NCI-H1105 treated with DMSO at 0.1 percent for 48 hours (cell line): ENCODE results near the gene RBMS3.

Experiments used
- DNase-seq: peaks from one replicate; lab custom pipeline; 2025; lab: John Stamatoyannopoulos, UW

RBMS3 gene

DNA sequence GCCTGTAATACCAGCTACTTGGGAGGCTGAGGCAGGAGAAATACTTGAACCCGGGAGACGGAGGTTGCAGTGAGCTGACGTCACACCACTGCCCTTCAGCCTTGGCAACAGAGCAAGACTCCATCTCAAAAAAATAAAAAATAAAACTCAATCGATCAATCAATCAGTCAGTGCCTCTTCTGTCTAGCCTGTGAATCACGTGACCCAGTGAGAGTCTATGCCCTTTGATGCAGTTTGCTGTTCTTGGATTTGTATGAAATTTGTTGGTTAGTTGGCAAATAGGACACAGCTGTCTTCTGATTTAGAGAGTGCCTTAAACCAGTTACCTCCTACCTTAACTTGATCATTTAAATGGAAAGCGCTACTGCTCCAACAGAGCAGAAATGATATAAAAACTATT lies 3.6 kb upstream of the RBMS3 start:
- no peak for DNase-seq

DNA sequence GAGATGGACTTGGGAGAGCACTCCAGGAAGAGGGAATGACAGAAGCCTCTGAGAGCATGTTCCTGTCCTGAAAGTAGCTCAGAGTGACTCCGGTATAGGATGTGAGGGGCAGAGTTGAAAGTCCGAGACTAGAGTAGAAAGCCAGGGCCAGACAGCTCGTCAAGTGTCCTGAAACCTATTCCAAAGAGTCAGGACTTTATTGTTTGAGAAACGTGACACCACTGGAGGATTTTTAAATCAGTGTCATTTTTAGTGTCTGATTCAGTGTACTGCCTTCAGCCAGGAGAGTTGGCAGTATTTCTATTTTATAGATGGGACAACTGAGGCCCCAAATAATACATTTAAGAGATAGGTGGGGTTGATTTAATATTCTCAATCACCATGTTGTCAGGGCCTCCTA lies 1.6 kb upstream of the RBMS3 start:
- no peak for DNase-seq

DNA sequence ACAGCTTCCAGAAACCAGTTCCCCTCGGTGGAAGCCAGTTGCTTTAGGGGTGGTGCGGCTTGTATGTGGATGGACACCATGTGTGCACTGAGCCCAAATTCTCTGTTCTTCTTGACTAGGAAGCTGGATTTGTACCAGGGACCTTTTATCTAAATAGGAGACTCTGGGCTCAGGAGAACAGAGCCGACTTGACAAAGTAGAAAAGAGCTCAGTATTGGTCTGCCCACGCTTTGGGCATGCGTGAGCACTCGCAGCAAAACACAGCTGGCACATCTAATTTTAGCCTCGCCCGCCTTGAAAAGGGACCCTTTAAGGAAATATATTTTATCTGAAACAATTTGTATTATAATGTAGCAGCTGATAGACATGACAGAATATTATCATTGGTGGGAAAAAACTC lies 1.1 kb upstream of the RBMS3 start:
- no peak for DNase-seq

DNA sequence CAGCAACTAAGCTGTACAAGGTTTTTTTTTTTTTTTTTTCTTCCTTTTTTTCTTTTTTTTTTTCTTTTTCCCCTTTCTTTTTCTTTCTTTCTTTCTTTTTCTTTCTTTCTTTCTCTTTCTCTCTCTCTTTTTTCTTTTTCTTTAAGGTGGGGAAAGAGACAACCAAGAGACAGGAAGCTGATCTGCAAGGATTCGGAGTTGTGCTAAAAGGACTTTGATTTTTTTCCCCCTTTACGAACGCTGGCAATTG lies 148 bp downstream of the RBMS3 start:
- no peak for DNase-seq

DNA sequence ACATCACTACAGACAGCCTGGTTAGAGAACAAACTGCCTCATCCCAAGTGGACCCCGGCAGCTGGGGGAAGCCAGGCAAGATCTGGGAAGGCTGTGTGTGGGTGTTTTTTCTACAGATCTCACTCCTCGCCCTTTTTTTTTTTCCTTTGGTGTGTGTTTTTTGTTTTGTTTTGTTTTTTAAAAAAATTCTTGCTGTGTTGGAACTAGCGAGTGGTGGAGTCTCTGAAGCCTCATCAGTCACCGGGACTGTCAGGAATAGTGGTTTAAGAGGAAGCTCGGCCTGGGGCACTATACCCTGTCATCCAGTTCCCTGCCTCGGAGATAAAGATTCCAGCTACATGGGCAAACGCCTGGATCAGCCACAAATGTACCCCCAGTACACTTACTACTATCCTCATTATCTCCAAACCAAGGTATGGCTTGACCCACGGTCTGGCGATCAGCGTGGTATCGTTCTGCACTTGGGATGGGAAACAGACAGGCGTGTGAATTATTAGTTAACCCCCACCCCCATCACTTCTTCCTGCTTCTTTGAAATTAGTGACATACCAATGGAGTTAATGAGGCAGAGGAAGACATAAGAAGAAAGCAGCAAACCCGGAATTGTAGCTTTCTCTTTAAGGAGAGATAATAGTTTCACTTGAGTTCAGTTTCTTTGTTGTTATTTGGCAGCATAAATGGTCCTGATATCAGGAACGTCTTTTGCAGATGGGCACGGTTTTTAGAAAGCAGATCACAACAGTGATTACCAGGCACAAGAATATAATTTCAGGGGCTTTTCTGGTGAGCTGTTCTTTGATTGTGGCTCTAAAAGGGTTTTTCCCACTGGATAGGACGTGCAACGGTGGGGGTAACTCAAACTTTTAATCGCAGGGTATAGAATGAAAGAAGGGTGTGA lies 722 bp downstream of the RBMS3 start:
- DNase-seq: no peak

DNA sequence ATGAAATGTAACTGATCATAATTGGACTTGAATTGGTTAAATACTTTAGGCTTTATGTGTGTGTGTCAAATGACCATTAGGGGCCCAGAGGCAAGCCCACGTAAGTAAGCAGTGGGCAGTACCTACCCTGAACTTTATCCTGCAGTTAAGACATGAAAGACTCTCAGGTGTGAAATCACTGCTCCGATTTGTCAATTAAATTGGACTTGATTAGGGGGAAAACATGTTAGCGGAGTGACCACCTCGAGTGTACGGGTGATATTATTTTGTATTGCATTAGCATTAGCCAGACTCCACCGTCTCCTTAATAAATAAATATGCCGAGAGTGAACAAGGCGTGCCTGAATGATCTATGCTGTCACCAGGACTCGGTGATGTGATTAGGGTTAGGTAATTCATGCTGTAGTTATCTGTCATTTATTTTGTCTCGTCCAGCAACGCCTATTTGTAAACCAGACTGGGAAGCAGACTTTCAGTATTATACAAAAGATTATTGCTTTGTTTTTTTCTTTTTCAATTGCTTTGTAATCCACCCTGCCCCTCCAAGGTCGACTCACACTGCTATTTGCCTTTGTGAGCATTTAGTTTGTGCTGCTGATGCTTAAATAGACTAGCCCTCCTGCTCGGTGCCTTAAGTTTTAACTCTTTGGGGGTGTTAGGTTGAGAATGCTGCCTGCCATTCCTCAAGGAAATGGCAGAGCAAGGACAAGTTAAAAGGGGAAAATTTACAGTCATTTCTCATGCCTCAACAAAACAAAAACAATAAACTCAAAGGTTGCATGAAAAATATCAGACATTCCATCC lies 1.8 kb downstream of the RBMS3 start:
- no peak for DNase-seq

DNA sequence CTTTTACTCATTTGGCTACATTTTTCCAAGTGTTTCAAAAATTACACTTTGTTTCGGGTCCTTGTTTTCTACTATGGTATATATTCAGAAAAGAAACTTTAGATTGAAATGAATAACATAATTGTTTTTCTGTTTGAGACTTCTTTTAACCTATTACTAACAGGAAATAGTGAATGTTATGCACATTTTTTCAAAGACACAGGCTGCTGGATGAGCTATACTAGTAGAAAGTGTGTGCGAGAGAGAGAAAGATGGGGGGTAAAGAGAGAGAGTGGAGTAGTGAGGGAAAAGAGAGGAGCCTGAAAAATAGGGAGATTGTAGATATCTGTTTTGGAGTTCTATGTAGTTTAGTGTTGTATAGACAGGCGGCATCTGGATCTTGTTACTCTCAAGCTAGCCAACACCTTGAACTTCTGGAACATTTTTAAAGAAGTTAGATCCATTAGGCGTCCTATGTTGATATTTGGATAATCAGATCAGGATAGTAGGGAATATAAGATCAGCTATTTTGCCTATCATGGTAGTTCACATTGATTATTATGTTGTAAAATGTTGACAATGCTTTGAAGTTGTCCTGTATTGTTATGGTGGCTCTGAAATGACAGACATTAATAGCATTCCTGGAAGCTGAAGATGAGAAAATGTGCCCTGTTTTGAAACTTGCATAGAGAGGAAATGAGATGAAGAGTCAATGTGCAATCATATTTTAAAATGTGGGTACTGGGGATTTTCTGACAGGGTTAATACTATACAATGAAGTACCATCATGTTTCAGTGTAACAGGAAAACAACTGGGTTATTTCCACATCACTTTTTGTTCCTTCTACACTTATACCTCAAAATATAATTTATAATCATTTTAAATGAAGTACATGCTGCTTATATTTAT lies 2.6 kb downstream of the RBMS3 start:
- DNase-seq: no peak

DNA sequence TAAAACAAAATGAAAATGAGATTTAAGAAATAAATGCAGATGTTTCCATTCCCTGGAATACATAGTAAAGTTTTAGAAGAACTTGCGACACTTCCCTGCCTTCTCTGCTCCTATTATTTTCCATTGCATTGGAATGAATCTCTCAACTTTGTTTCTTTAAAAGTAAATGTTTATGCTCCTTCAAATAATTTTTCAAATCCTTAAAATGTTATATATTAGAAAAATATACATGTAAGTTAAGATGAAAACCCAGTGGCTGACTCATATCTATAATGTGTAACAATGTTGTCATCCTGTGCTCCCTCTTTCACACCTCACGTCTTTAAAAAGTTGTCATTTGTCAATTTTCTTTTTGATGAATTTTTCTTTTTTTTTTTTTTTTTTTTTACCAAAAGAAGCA lies 3.6 kb downstream of the RBMS3 start:
- no peak for DNase-seq

DNA sequence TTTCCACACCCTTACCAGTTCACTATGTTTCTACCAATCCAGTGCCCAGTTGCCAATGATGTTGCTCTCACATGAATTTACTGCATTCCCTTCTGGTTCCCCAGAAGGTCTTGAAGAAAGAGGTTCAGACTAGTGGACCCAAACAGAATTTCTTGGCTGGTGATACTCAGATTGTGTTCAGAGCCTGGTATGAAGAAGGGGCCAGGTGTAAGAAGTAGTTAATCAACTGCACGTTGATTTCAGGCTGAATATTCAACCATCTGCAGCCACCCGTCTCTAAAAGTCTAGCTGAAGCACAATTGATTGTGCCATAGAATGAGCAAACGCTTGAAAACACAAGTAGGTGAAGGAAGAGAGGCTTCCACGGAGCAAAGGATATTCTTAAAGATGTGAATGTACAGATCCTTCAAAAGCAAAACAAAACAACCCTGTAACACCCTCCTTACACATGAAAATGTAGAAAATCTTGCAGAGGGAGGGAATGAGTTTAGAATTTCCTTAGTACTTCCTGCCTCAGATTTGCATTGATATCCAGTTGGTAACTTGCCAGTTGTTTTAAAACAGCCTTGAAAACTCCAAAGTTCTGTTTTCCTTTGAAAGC lies 4.7 kb downstream of the RBMS3 start:
- no peak for DNase-seq

DNA sequence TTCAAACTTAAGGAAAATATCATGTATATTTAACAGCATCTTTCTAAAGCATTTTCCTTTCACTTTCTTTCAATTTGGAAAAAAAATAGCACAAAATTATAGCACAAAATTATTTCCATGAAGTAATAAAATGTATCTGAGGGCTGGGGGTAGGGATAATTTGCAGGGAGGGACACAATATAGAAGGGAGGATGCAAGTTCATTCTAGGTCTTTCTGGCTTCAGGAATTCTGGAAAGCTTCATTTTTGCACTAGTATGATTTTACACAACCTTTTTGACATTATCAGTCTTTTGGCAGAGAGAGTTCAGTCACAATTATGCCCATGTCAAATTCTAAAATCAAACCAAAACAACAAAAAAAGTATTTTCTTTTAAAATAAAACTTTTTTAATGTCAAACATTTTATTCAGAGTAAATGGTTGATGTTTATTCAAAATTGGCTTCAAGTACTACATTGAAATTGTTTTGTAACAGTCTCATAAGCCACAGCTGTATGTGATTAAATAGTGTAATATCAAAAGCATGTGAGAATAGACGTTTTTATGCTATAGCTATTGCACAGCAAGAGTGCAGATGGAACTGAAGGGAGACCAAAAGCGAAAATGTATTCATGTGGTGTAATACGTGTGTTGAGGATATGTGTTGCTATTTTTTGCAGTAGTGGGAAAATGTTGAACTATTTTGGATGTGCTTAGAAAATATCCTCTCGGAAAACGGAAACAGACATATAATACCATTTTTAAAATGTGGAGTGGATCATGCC lies 5.8 kb downstream of the RBMS3 start:
- DNase-seq: no peak

DNA sequence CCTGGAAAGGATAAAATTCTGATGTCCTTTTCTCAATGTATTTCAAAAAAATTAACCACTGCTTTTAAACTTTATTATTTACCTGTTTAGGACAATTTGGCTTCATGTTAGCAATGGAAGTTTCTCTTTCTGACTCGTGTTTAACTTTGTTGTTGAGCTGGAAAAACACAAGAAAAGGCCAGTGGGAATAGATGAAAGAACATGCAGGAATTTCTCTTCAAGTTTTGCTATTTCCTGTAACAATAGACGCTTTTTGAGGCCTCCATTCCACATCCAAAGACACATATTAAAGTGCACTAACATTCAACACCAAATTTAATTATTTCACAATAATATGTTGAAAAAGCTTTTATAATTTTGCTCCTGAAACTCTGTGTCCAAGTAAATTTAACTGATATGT lies 9.7 kb downstream of the RBMS3 start:
- no peak for DNase-seq

DNA sequence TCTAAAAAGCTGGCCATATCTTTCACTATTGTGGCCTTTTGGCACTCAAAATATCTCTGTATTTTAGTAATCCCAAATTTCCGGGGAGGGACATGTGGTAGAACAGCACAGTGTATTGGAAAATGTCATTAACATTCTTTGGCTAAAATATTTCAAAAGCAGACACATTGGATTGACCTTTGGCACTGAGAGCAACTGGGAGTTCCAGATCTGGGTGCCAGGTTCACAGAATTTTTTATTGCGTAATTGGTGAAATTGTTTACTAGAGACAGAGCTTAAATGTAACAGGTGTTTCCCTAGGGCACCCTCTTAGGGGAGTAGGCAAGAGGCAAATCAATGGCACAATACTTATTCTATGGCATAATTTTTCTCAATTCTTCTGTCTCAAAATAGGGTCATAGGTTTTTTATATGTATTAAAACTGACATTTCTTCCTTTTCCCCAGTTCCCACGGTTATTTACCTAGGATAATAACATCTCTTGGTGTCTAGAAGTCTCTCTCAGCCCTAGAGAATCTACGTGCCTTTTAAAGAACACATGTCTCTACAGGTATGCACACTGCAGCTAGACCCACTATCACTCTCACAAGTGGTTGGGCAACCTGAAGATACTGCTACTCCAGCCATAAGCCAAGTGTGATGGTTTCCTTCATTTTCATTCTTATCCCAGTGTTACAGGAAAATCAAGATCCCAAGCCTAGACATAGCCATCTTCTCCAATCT lies 10.6 kb downstream of the RBMS3 start:
- no peak for DNase-seq

DNA sequence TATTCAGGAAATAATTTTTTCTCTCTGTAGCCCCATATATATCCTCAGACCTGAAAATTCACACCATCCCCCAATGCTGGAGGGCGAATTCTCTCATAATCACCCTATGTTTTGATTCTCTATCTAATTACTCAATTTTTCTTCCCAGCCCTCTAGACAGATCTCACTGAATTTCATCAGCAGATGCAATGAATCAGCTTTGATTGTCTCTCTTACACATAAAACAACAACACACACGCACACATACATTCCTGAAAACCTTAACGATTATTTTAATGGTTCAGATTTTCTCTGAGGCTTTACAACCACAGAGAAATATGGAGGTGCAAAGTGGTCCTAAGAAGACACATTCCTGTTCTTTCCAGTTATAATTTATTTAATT lies 11.1 kb downstream of the RBMS3 start:
- no peak for DNase-seq

DNA sequence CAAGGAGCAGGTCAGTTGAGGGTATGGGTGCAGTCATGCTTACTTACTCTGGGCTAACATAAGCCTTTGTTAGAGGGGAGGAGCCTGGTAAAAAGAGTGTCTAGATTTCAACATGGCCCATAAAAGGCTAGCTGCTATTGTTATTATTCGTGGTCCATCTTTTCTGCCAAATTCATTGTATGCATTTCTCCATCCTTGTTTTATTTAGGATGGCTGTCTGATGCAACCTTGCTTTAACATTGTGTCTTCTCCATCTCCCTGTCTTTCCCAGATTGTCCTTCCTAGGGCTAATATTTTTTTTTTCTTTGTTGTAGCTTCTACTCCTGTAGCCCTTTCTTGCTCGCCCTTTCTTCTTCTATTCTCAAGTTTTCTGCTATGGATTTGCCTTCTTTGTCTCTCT lies 12.6 kb downstream of the RBMS3 start:
- DNase-seq: no peak

DNA sequence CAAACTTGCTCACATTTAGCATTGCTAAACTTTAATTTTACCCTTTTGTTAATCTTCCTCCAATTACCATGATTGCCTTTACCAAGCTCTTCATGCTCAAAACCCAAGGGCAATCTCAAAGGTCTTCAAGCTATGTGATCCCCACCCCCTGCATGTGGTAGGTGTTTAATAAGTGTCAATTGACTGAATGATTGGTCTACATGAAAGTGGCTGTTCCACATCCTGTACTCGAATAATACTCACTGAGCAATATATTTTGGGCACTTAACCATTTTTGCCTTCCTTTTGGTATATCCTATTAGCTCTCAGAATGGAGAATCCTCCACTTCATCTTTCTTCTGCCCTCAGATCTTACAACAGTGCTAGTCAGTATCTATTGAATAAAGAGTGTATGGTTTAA lies 17.1 kb downstream of the RBMS3 start:
- no peak for DNase-seq

DNA sequence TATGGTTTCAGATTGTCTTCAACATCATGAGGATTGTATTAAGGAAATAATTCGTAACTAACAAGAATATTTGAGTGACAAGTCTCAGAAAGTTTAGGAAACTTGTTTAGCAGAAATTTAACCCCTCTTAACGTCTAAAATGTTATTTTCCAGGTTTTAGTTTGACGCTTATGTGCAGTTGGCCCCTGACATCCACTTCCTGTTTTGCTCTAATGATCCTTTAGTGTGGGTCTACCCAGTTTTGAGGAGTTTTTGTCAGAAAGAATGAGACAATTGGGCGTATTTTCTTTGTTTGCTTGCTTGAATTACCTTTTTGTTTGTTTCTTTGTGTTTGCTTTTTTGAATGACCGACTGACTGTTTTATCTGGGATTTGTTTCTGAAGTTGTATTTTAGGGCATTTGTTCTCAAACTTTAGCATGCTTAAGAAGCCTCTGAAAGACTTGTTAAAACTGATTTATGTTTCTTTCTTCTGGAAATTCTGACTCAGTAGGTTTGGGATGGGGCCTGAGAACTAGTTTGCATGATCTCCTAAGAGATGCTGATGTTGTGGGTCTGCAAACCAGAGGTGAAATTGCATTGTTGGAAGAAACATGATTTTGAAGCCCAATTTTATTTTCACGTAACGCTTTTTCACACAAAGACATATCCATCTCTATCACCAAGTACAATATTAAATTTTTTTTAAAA lies 20.6 kb downstream of the RBMS3 start:
- no peak for DNase-seq

DNA sequence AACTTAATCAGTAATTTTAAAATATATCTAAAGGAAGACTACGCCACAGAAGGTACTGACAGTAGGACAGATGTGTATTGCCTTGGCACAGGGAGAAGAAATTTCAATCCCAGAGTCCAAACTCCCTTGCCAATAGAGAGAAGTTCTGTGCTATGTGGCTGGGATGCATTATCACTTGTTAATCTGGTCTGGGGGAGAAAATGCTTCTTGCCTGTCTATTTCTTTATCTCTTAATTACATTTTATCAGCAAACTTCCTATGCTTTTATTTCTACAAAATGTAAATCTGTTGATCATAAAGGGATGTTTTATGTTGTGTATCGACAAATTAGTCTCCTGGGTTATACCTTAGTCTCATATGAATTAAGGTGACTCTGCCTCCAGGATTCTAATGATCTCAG lies 21.7 kb downstream of the RBMS3 start:
- DNase-seq: no peak

DNA sequence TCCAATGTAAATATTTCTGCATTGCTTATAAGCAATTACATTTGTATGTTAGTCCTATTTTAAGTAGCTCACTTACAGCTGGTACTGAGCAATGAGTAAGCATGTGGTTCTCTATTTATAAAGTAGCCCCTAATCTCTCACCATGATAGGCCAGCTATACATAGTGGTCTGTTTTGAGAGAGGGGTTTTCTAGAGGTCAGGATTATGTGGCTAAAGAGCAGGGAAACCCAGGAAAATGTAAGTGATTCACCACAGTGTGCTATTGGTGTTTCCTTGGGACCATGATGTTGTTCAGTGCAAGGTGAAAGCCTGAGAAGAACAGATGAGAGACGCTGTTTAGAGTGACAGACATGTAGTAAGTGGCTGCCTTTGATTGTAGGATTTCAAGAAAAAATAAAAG lies 26.4 kb downstream of the RBMS3 start:
- DNase-seq: no peak

DNA sequence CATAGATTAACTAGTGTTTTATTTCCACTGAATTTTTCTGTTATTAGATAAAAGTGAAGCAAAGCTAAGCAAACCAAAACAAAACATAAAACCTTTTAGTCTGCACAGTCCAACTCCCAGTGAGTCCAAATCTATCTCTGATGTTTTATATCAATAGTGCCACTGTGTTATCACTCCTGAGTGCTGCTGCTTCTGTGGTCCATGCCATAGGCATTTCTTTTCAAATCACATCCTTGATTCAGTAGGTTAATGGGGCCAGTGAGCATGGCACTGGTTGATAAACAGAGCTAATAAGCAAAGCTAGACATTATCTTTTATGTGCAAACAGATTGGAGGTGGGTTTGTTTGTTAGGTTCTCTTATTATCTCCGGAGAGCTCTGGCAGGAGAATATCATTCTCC lies 30.0 kb downstream of the RBMS3 start:
- DNase-seq: no peak

DNA sequence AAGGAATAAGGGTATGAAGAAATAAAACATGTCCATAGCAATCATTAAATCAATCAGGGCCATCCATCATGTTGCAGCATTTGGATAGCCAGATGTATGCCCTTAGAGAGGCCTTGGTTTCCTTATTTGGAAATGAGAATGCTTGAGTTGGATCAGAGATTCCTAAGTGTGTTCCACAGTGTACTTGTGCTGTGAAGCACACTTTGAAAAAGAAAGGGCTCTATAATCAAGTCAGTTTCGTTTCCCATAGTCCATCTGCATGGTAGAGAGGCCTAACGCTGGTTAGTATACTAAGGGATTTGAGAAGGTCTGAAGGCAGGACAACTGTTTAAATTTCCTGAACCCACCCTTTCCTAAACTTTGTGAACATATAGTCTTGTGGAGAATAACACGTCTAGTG lies 30.9 kb downstream of the RBMS3 start:
- DNase-seq: no peak
